ENCODE results near the gene ACSM2A.
"Not testable (repeated sequence)": the region's sequence is repeated elsewhere in the genome, so short reads cannot be mapped to it uniquely, and the experiment has no call there.

DNA sequence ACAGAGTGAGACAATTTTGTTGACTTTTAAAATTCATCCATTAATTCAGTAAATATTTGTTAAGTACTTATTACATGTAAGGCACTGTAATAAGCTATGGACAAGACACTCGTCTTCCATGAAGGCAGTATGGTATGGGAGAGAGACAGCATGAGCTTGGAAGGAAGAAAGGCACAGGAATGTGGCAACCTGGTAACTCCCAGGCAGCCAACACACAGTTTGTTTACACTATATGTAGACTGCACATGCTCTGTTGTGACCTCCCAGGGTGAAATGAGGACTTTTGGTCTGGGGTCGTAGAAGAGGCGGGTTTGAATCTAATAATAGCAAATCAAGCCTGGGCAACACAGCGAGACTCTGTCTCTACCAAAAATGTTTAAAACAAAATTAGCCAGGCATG is 9.0 kb downstream of the ACSM2A start:
- TF ChIP-seq, protein P1, sequence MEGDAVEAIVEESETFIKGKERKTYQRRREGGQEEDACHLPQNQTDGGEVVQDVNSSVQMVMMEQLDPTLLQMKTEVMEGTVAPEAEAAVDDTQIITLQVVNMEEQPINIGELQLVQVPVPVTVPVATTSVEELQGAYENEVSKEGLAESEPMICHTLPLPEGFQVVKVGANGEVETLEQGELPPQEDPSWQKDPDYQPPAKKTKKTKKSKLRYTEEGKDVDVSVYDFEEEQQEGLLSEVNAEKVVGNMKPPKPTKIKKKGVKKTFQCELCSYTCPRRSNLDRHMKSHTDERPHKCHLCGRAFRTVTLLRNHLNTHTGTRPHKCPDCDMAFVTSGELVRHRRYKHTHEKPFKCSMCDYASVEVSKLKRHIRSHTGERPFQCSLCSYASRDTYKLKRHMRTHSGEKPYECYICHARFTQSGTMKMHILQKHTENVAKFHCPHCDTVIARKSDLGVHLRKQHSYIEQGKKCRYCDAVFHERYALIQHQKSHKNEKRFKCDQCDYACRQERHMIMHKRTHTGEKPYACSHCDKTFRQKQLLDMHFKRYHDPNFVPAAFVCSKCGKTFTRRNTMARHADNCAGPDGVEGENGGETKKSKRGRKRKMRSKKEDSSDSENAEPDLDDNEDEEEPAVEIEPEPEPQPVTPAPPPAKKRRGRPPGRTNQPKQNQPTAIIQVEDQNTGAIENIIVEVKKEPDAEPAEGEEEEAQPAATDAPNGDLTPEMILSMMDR (conservative IDR thresholded peaks at IDR 0.05; ENCODE audit: low read depth, low read length), result not testable (repeated sequence)
- not testable (repeated sequence) for TF ChIP-seq EZH2phosphoT487 (IDR thresholded peaks at IDR 0.05; ENCODE audit: borderline replicate concordance, low read length)
